ENCODE results near the gene CFB.
"Not testable (repeated sequence)": the region's sequence is repeated elsewhere in the genome, so short reads cannot be mapped to it uniquely, and the experiment has no call there.

CFB gene

GRCh38 chr6:31979238-31979898 lies 33.5 kb downstream of the CFB start:
- no peak for TF ChIP-seq TAF1 (IDR thresholded peaks at IDR 0.05; ENCODE audit: borderline replicate concordance, insufficient read depth, low read length)
- TF ChIP-seq SIN3A (IDR thresholded peaks at IDR 0.05; ENCODE audit: borderline replicate concordance, insufficient read depth, low read length): no peak
- TF ChIP-seq FOXP2 (optimal IDR thresholded peaks at IDR 0.05; ENCODE audit: borderline replicate concordance, extremely low read depth, extremely low read length, insufficient read depth): no peak
- no peak for TF ChIP-seq POLR2AphosphoS5 (IDR thresholded peaks at IDR 0.05; ENCODE audit: low read depth, low read length)
- TF ChIP-seq REST (IDR thresholded peaks at IDR 0.05; ENCODE audit: insufficient read depth in 1 of 2, low read depth in 2 of 2, low read length in 2 of 2): no peak

- not testable (repeated sequence) for TF ChIP-seq REST (IDR thresholded peaks at IDR 0.05; ENCODE audit: insufficient read depth in 1 of 2, low read depth in 2 of 2, low read length in 2 of 2); TAF1 (IDR thresholded peaks at IDR 0.05; ENCODE audit: borderline replicate concordance, insufficient read depth, low read length); FOXP2 (optimal IDR thresholded peaks at IDR 0.05; ENCODE audit: borderline replicate concordance, extremely low read depth, extremely low read length, insufficient read depth)
Measured at GRCh38 chr6:31981744-31982143, 35.8 kb downstream of the CFB start, which contains the start of gene C4A. Gene C4A, plus strand, starts transcription at chr6:31982057. Its CDS starts 51 bp downstream, at chr6:31982108.
